Stimulated activated CD8-positive, alpha-beta memory T cell treated with anti-CD3 and anti-CD28 coated beads, Interleukin-2, amount 100 ng/mL, for 1 hour (primary cell): ENCODE results near the gene ASL.
"Not testable (repeated sequence)": the region's sequence is repeated elsewhere in the genome, so short reads cannot be mapped to it uniquely, and the experiment has no call there.

ENCODE experiments used
- DNase-seq, 2 donors: peaks; one replicate each; pipeline ENCODE4 v3.0.0-alpha.2; 2020; ENCODE audit warnings: low read depth in 2 of 2

Gene ASL

GRCh38 chr7:66119245-66119850 is 43.7 kb downstream of the ASL start:
- DNase-seq: no peak

GRCh38 chr7:66123175-66123528 is 47.5 kb downstream of the ASL start:
- no peak for DNase-seq

GRCh38 chr7:66124569-66124861 is 48.9 kb downstream of the ASL start:
- DNase-seq: not testable (repeated sequence)

- no peak for DNase-seq
Observed at GRCh38 chr7:66125052-66125694, 49.6 kb downstream of the ASL start.

GRCh38 chr7:66125781-66126352 is 50.2 kb downstream of the ASL start:
- DNase-seq: not testable (repeated sequence)

GRCh38 chr7:66127172-66127571 is 51.6 kb downstream of the ASL start:
- not testable (repeated sequence) for DNase-seq

- no peak for DNase-seq
Observed at GRCh38 chr7:66138994-66139752, 63.6 kb downstream of the ASL start.

GRCh38 chr7:66140924-66141323 is 65.3 kb downstream of the ASL start:
- no peak for DNase-seq

GRCh38 chr7:66142334-66142733 is 66.7 kb downstream of the ASL start:
- no peak for DNase-seq

- no peak for DNase-seq
Observed at GRCh38 chr7:66142996-66143395, 67.4 kb downstream of the ASL start.
